Immature natural killer cell (primary cell): ENCODE measurements around the gene C2. TPM values are rescaled to one million over a fixed set of nuclear protein-coding genes. Genes with fewer than 3 reads are reported as not detected.

ENCODE experiments used
- polyA plus RNA-seq, 3 donors: library from polyadenylated mRNA; unstranded; fragments of 300-500 nt; fragmentation: Illumina TruSeq; gene quantifications; one replicate each; pipeline ENCODE4 v1.2.3, GENCODE V29; 2021

The C2 gene
- polyA plus RNA-seq, 3 donors from 2014 or later = 0.74 TPM; not detected in 2

Other genes starting within 250 kb of the C2 start
- 1 to 10 TPM; 4.6 to 9.7 (median 6.1) TPM for gene LY6G5C, start 246.7 kb upstream of the C2 start, polyA plus RNA-seq
- gene ABHD16A, start 224.4 kb upstream of the C2 start, polyA plus RNA-seq = 10 to 100 TPM; 43.6 to 53.7 (median 47.0) TPM
- 1 to 10 TPM in 1 of 3 donors, not detected in 2; 2.5 TPM for gene LY6G6F, start 220.9 kb upstream of the C2 start, polyA plus RNA-seq
- gene LY6G6D, start 212.4 kb upstream of the C2 start, polyA plus RNA-seq = not detected
- gene LY6G6C, start 206.0 kb upstream of the C2 start, polyA plus RNA-seq = not detected
- 10 to 100 TPM in 1 of 3 donors, 1 to 10 TPM in 2; 2.6 to 10.9 (median 6.3) TPM for gene MPIG6B, start 204.3 kb upstream of the C2 start, polyA plus RNA-seq
- gene DDAH2, start 198.4 kb upstream of the C2 start, polyA plus RNA-seq = 100 to 1,000 TPM in 1 of 3 donors, 10 to 100 TPM in 2; 58.5 to 112 (median 74.9) TPM
- gene CLIC1, start 191.2 kb upstream of the C2 start, polyA plus RNA-seq = 1,000 to 10,000 TPM; 1,179 to 1,674 (median 1,350) TPM
- gene MSH5, start 187.7 kb upstream of the C2 start, polyA plus RNA-seq = 1 to 10 TPM in 2 of 3 donors, not detected in 1; 2.1 to 2.5 TPM
- gene SAPCD1, start 165.1 kb upstream of the C2 start, polyA plus RNA-seq = not detected
- gene VWA7, start 150.4 kb upstream of the C2 start, polyA plus RNA-seq = 1 to 10 TPM in 1 of 3 donors, under 1 TPM in 2; 0.21 to 1.8 (median 0.93) TPM
- gene VARS1, start 132.0 kb upstream of the C2 start, polyA plus RNA-seq = 10 to 100 TPM; 26.5 to 44.6 (median 28.8) TPM
- 10 to 100 TPM; 77.7 to 97.1 (median 94.6) TPM for gene LSM2, start 120.8 kb upstream of the C2 start, polyA plus RNA-seq
- gene HSPA1L, start 112.4 kb upstream of the C2 start, polyA plus RNA-seq = 1 to 10 TPM in 2 of 3 donors, under 1 TPM in 1; 0.70 to 3.8 (median 2.4) TPM
- gene HSPA1A, start 112.2 kb upstream of the C2 start, polyA plus RNA-seq = 10 to 100 TPM in 2 of 3 donors, 1 to 10 TPM in 1; 9.7 to 81.3 (median 22.5) TPM
- 1 to 10 TPM; 1.5 to 3.2 (median 1.9) TPM for gene HSPA1B, start 100.0 kb upstream of the C2 start, polyA plus RNA-seq
- gene NEU1, start 64.9 kb upstream of the C2 start, polyA plus RNA-seq = 10 to 100 TPM; 37.5 to 44.9 (median 40.5) TPM
- not detected for gene SLC44A4, start 48.7 kb upstream of the C2 start, polyA plus RNA-seq
- 10 to 100 TPM; 18.8 to 52.1 (median 21.5) TPM for gene EHMT2, start 30.0 kb upstream of the C2 start, polyA plus RNA-seq
- not detected for gene ZBTB12, start 25.6 kb upstream of the C2 start, polyA plus RNA-seq
- under 1 TPM in 1 of 3 donors, not detected in 2; 0.27 TPM for gene CFB, start 18.4 kb downstream of the C2 start, polyA plus RNA-seq
- gene NELFE, start 31.3 kb downstream of the C2 start, polyA plus RNA-seq = 10 to 100 TPM; 73.3 to 84.6 (median 76.9) TPM
- 10 to 100 TPM; 14.1 to 20.6 (median 19.3) TPM for gene SKIC2, start 31.5 kb downstream of the C2 start, polyA plus RNA-seq
- gene DXO, start 44.4 kb downstream of the C2 start, polyA plus RNA-seq = 10 to 100 TPM in 2 of 3 donors, 1 to 10 TPM in 1; 9.2 to 19.5 (median 17.2) TPM
- gene C4A, start 54.3 kb downstream of the C2 start, polyA plus RNA-seq = not detected
- under 1 TPM in 1 of 3 donors, not detected in 2; 0.67 TPM for gene C4B, start 87.1 kb downstream of the C2 start, polyA plus RNA-seq
- gene CYP21A2, start 110.7 kb downstream of the C2 start, polyA plus RNA-seq = under 1 TPM in 1 of 3 donors, not detected in 2; 0.10 TPM
- not detected for gene TNXB, start 181.6 kb downstream of the C2 start, polyA plus RNA-seq
- 10 to 100 TPM; 19.1 to 39.6 (median 20.7) TPM for gene ATF6B, start 200.5 kb downstream of the C2 start, polyA plus RNA-seq
- gene FKBPL, start 202.6 kb downstream of the C2 start, polyA plus RNA-seq = 1 to 10 TPM; 2.9 to 3.5 (median 3.2) TPM
- not detected for gene PRRT1, start 224.2 kb downstream of the C2 start, polyA plus RNA-seq
- 10 to 100 TPM; 13.1 to 17.0 (median 16.0) TPM for gene PPT2, start 226.4 kb downstream of the C2 start, polyA plus RNA-seq
- not detected for gene EGFL8, start 236.9 kb downstream of the C2 start, polyA plus RNA-seq
- 10 to 100 TPM; 14.9 to 24.3 (median 17.2) TPM for gene AGPAT1, start 248.4 kb downstream of the C2 start, polyA plus RNA-seq